Measurements from ENCODE around the gene STK32B.

The STK32B gene

DNA sequence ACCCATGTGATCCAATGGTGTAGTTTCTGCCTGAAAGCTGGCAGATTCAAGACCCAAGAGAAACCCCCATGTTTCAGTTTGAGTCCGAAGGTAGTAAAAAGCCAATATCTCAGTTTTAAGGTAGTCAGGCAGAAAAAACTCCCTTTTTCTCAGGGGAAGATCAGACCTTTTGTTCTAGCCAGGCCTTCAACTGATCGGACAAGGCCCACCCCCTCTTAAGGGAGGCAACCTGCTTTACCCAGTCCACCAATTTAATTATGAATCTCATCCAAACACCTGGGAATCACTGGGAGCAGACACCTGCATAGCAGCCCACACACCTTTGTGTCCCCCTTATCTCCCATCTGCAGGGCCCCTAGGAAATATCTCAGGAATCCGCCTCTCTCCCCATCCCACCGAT, 322.0 kb downstream of the STK32B start:
- no peak for TF ChIP-seq CTCF (IDR thresholded peaks at IDR 0.05; ENCODE audit: low read depth, low read length)

DNA sequence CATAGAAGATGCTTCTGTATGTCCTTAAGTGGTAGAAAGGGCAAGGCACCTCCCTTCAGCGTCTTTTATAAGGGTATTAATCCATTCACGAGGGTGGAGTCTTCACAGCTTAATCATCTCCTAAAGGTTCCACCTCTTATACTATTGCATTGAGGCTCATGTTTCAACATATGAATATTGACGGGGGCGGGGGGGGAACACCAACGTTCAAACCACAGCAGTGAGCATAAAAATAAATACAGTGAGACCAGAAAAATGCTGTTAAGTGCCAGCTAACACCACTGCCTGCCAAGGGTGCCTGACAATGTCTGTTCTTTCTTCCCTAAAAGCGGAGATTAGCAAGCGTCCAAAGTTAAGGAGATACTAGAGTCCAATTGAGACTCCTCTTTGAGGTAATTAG, 323.3 kb downstream of the STK32B start:
- H3K4me3 ChIP-seq (ENCODE audit: low read depth, low read length), result no peak overlapping the region
- no peak for TF ChIP-seq CTCF (IDR thresholded peaks at IDR 0.05; ENCODE audit: low read depth, low read length)

More for the DNA sequence above, 322.0 kb downstream of the STK32B start:
- no peak overlapping the region for H3K4me3 ChIP-seq (ENCODE audit: low read depth, low read length)

DNA sequence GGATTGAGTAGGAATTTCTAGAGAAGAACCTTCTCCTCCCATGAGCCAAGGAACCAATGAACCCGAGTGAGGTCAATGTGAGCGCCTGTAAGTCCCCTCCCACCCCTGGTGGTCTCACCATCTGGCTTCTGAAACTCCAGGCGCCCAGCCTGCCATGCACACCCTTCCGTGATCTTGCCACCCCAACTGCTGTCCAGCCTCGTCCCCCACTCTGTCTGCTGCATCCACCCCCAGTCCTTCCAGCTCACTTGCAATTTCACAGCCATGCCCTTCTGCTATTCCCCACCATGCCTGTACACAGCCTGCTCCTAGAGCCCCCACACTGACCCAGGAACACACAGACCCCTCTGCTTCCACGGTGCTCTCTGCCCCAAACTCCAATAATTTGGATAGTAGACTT, 323.7 kb downstream of the STK32B start:
- H3K4me3 ChIP-seq (ENCODE audit: low read depth, low read length), result no peak overlapping the region

DNA sequence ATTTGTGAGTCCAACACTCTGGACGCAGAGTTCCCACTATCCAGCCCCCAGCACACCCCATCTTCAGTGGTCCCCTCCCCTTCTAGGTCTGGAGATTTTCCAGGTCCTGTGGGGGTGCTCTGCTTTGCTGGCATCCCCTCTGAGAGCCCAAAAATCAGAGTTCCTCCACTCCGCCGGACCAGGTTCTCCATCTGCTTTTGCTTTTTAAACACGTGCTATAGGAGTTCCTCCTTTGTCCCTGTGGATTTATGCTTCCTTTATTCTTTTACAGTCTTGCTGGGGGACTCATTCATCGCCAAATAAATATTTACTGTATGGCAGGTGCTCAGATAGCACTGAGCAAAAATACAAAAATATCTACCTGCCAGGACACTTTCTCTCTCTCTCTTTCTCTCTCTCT, 324.7 kb downstream of the STK32B start:
- no peak for TF ChIP-seq CTCF (IDR thresholded peaks at IDR 0.05; ENCODE audit: low read depth, low read length)
- H3K4me3 ChIP-seq (ENCODE audit: low read depth, low read length), result no peak overlapping the region

More for the DNA sequence above, 323.7 kb downstream of the STK32B start:
- TF ChIP-seq CTCF (IDR thresholded peaks at IDR 0.05; ENCODE audit: low read depth, low read length), result no peak

GRCh38 chr4:5378002-5378401, 326.7 kb downstream of the STK32B start:
- H3K4me3 ChIP-seq (ENCODE audit: low read depth, low read length), result no peak overlapping the region
- peak; percentile 40; the same call in 1 of the 2 replicates for TF ChIP-seq CTCF (IDR thresholded peaks at IDR 0.05; ENCODE audit: low read depth, low read length)

GRCh38 chr4:5379895-5380294, 328.6 kb downstream of the STK32B start:
- no peak for TF ChIP-seq CTCF (IDR thresholded peaks at IDR 0.05; ENCODE audit: low read depth, low read length)
- no peak overlapping the region for H3K4me3 ChIP-seq (ENCODE audit: low read depth, low read length)

- H3K4me3 ChIP-seq (ENCODE audit: low read depth, low read length), result no peak overlapping the region
- no peak for TF ChIP-seq CTCF (IDR thresholded peaks at IDR 0.05; ENCODE audit: low read depth, low read length)
These were observed 330.7 kb downstream of the STK32B start for GRCh38 chr4:5381961-5382441.
